Gastroesophageal sphincter (tissue), 4 donors: ENCODE measurements around the gene YES1. TPM values are rescaled to one million over a fixed set of nuclear protein-coding genes. Genes with fewer than 3 reads are reported as not detected.

Experiments
- ATAC-seq: fragments of 150-250 bp; one replicate; pipeline ENCODE4 v1.9.1; 2016; ENCODE audit warnings: mild to moderate bottlenecking, moderate library complexity
- H3K27ac ChIP-seq, 4 donors: fragments of 200-600 bp; sonication (generic) in 3 of 4; 1 replicate in 3 of 4; 2 replicates in 1 of 4; pipeline ENCODE4 v1.5.1; 2016 to 2019
- H3K27me3 ChIP-seq: fragments of 200-600 bp; sonication (generic); one replicate; pipeline ENCODE4 v1.5.1; 2019
- H3K36me3 ChIP-seq, 2 donors: fragments of 200-600 bp; sonication (generic); one replicate each; pipeline ENCODE4 v1.5.1; 2019; ENCODE audit warnings: control low read depth in 1 of 2
- H3K4me1 ChIP-seq, 3 donors: fragments of 200-600 bp; sonication (generic); 1 replicate in 2 of 3; 2 replicates in 1 of 3; pipeline ENCODE4 v1.5.1; 2016 to 2019; ENCODE audit warnings: control low read depth in 2 of 3
- H3K4me3 ChIP-seq, 2 donors: fragments of 200-600 bp; sonication (generic); one replicate each; pipeline ENCODE4 v1.5.1; 2019; ENCODE audit warnings: mild to moderate bottlenecking in 1 of 2, moderate library complexity in 1 of 2
- H3K9me3 ChIP-seq, 3 donors: fragments of 200-600 bp; sonication (generic); one replicate each; pipeline ENCODE4 v1.5.1; 2017 to 2019; ENCODE audit warnings: control low read depth in 2 of 3
- EP300 ChIP-seq: sonication (generic); formaldehyde crosslinking; IDR thresholded peaks from one replicate; pipeline ENCODE4 v1.6.1; 2017; ENCODE audit warnings: antibody characterized with exemption, mild to moderate bottlenecking
- POLR2A ChIP-seq, 2 donors: fragments of 450-650 bp; IDR thresholded peaks; one replicate each; pipeline ENCODE4 v1.6.1; 2017; ENCODE audit warnings: antibody characterized with exemption in 2 of 2, mild to moderate bottlenecking in 2 of 2, moderate library complexity in 1 of 2
- POLR2AphosphoS5 ChIP-seq: sonication (generic); formaldehyde crosslinking; IDR thresholded peaks from one replicate; pipeline ENCODE4 v1.6.1; 2017; ENCODE audit warnings: antibody characterized with exemption
- WGBS, 2 donors: methylation state at CpG; one replicate each; pipeline ENCODE4 v1.1.5; 2018; ENCODE audit warnings: low coverage in 1 of 2; 5-methylcytosine and 5-hydroxymethylcytosine counted together
- total RNA-seq, 4 donors: library from RNA; depleted of rRNA; stranded (reverse); fragments of >200 nt; gene quantifications; one replicate each; pipeline ENCODE4 v1.1.0, GENCODE V29; 2016
- TF ChIP-seq, protein P1 (sequence below), 4 experiments: fragments of 200-600 bp in 2 of 4; fragments of 450-650 bp in 2 of 4; sonication (generic) in 1 of 4; IDR thresholded peaks; one replicate each; pipeline ENCODE4 v1.5.1; 2017 to 2019; ENCODE audit warnings: antibody characterized with exemption in 4 of 4, mild to moderate bottlenecking in 2 of 4, moderate library complexity in 2 of 4

Gene YES1
- total RNA-seq, 4 donors from 2014 or later: 84.1 to 127 (median 96.8) TPM

DNA sequence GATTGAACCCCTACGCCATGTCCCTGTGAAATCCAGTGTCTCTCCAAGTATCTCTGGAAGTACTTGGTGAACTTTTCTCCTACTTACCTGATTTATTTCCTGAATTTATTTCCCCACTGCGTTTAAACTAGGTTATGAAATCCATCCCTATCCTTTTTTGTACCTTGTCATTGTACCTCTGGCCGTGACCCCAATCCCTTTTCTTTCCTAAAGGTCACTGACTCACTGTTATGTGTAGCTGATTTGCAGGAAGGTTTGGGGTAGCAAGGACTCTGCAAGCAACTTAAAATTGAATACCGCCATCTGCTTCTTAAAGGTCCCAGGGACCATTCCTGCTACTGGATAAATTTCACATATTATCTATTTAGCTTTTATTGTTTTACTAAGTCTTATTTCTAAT lies 95.0 kb downstream of the YES1 start:
- Histone ChIP-seq H3K4me1 (no peaks in the 10 kb centered on the region), H3K9me3 (peaks cover 0 to 5% (median 0%) of the 10 kb centered on the region in 3 donors), H3K4me3 (no peak overlapping the region), H3K36me3 (no peaks in the 10 kb centered on the region), H3K27me3 (no peaks in the 10 kb centered on the region), H3K27ac (no peak overlapping the region)
- ATAC-seq: no peak
- WGBS, 2 donors: 89 to 90% methylated on average over 4 of the region's 4 CpGs
- TF ChIP-seq POLR2AphosphoS5 (no peak), POLR2A (IDR thresholded peaks at IDR 0.05) (no peak), EP300 (no peak)
- TF ChIP-seq, protein P1, sequence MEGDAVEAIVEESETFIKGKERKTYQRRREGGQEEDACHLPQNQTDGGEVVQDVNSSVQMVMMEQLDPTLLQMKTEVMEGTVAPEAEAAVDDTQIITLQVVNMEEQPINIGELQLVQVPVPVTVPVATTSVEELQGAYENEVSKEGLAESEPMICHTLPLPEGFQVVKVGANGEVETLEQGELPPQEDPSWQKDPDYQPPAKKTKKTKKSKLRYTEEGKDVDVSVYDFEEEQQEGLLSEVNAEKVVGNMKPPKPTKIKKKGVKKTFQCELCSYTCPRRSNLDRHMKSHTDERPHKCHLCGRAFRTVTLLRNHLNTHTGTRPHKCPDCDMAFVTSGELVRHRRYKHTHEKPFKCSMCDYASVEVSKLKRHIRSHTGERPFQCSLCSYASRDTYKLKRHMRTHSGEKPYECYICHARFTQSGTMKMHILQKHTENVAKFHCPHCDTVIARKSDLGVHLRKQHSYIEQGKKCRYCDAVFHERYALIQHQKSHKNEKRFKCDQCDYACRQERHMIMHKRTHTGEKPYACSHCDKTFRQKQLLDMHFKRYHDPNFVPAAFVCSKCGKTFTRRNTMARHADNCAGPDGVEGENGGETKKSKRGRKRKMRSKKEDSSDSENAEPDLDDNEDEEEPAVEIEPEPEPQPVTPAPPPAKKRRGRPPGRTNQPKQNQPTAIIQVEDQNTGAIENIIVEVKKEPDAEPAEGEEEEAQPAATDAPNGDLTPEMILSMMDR (IDR thresholded peaks at IDR 0.05): no peak

DNA sequence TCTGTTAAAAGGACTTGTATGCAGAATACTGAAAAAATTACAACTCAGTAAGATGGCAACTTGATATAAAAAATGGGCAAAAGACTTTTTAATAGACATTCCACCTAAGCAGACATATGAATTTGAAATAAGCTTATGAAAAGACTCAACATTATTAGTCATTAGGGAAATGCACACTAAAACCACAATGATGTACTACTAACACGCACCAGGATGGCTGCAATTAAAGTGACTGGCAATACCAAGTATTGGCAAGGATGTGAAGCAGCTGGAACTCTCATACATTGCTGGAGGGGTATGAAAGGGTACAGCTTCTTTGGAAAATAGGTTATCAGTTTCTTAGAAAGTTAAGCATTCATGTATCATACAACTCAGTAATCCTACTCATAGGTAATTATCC lies 96.4 kb downstream of the YES1 start:
- TF ChIP-seq EP300: no peak
- TF ChIP-seq, protein P1 (IDR thresholded peaks at IDR 0.05): no peak
- no peak for TF ChIP-seq POLR2AphosphoS5
- TF ChIP-seq POLR2A (IDR thresholded peaks at IDR 0.05): no peak
- Histone ChIP-seq H3K4me1 (peaks cover 0 to 9% (median 0%) of the 10 kb centered on the region in 3 donors), H3K27ac (no peak overlapping the region), H3K36me3 (no peaks in the 10 kb centered on the region), H3K27me3 (no peaks in the 10 kb centered on the region), H3K4me3 (no peak overlapping the region), H3K9me3 (peaks cover 0 to 5% (median 0%) of the 10 kb centered on the region in 3 donors)
- WGBS, 2 donors: 71 to 100% methylated on average over 1 of the region's 1 CpG
- ATAC-seq: no peak

DNA sequence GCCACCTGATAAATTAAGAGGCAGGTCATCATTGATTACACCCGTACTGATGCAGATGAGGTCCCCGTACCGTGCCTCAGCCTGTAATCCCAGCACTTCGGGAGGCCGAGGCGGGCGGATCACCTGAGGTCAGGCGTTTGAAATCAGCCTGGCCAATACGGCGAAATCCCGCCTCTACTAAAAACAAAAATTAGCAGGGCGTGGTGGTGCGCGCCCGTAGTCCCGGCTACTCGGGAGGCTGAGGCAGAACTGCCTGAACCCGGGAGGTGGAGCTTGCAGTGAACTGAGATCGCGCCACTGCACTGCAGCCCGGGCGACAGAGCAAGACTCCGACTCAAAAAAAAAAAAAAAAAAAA lies 98.9 kb downstream of the YES1 start:
- no peak for TF ChIP-seq POLR2AphosphoS5
- TF ChIP-seq POLR2A (IDR thresholded peaks at IDR 0.05): no peak
- TF ChIP-seq, protein P1 (IDR thresholded peaks at IDR 0.05): no peak
- no peak for TF ChIP-seq EP300
- no peak for ATAC-seq
- peak overlapping the region in 3 of 4 donors; percentile 81 to 89 (median 86) for H3K27ac ChIP-seq
- 85% methylated on average over 5 of the region's 23 CpGs; no CpG with 5 or more reads in 1 of the 2 donors for WGBS, 2 donors
- no peaks in the 10 kb centered on the region for H3K27me3 ChIP-seq
- peak overlapping the region in 1 of 2 donors; percentile 71 for H3K4me3 ChIP-seq
- H3K9me3 ChIP-seq: peaks cover 0 to 5% (median 0%) of the 10 kb centered on the region in 3 donors
- peaks cover 0 to 13% of the 10 kb centered on the region in 2 donors for H3K36me3 ChIP-seq
- H3K4me1 ChIP-seq: peaks cover 0 to 33% (median 0%) of the 10 kb centered on the region in 3 donors

DNA sequence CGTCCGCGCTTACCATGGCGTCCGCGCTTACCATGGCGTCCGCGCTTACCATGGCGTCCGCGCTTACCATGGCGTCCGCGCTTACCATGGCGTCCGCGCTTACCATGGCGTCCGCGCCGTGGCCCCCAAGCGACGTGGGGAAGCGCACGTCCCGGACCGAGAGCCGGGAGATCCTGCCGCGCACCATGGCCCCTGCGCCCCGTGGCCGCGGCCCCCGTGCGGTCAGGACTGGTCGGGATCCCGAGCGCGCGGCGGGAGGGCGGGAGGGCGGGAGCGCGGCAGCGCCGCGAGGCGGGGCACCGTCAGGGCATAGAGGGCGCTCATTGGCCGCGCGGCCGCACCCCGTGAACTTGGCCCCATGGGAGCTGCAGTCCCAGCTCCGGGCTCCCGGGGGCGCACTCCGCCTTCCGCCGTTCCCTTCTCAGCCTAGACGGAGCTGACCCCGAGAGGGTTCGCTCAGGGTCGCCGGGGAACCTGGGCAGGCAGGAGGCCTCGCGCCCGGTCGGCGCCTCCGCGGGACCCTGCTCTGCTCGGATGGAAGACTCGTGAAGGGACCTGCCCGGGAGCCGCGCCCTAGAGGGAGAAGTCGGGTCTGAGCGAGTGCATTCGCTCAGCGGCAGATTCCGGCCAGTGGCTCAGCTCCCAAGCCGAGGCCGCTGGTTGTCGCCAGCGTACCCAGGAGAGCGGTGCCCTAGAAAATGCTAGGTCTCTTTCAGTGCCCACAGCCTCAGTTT lies 99.5 kb downstream of the YES1 start, which contains the start of gene ENOSF1:
ENOSF1 (minus strand) TSS at position 230 of the 734 bp plus-strand sequence; CDS start at position 187, 43 bp downstream.
- H3K36me3 ChIP-seq: peaks cover 0 to 14% of the 10 kb centered on the region in 2 donors
- peak within 1 kb of the TSS; percentile 81 to 89 (median 84) for H3K27ac ChIP-seq
- H3K4me3 ChIP-seq: peak within 1 kb of the TSS; percentile 71 to 85
- H3K9me3 ChIP-seq: peaks cover 0 to 5% (median 0%) of the 10 kb centered on the region in 3 donors
- WGBS, 2 donors: 0% methylated on average over 3 of the region's 91 CpGs; no CpG with 5 or more reads in 1 of the 2 donors
- no peaks in the 10 kb centered on the region for H3K27me3 ChIP-seq
- peaks cover 0 to 38% (median 0%) of the 10 kb centered on the region in 3 donors for H3K4me1 ChIP-seq
- peak; percentile 97 for ATAC-seq
- TF ChIP-seq EP300 (no peak), POLR2AphosphoS5 (peak; percentile 48), POLR2A (IDR thresholded peaks at IDR 0.05) (peak; percentile 33 to 43)
- TF ChIP-seq, protein P1 (IDR thresholded peaks at IDR 0.05): peak; percentile 57 to 94 (median 78)
